Measurements from ENCODE around the gene ARL16.
A peak's percentile ranks its signal among the peaks of the same experiment; 100 is the strongest.

ARL16 gene

GRCh38 chr17:81712468-81713003 is 28.9 kb upstream of the ARL16 start:
- no peak for DNase-seq (ENCODE audit: low read depth, low spot score)

- DNase-seq (ENCODE audit: low read depth, low spot score), result no peak
These were observed 28.3 kb upstream of the ARL16 start, which contains the start of gene SLC25A10 for GRCh38 chr17:81711814-81712467. SLC25A10 (plus strand) TSS chr17:81712284; CDS start chr17:81712427, 143 bp downstream.

GRCh38 chr17:81710514-81711308 is 27.1 kb upstream of the ARL16 start:
- no peak for DNase-seq (ENCODE audit: low read depth, low spot score)

- no peak for DNase-seq (ENCODE audit: low read depth, low spot score)
These were observed 25.2 kb upstream of the ARL16 start for GRCh38 chr17:81708739-81709185.

GRCh38 chr17:81707725-81708646 is 24.4 kb upstream of the ARL16 start:
- DNase-seq (ENCODE audit: low read depth, low spot score), result no peak

- no peak for DNase-seq (ENCODE audit: low read depth, low spot score)
These were observed 23.4 kb upstream of the ARL16 start for GRCh38 chr17:81706757-81707624.

GRCh38 chr17:81706232-81706611 is 22.6 kb upstream of the ARL16 start:
- DNase-seq (ENCODE audit: low read depth, low spot score), result no peak

- no peak for DNase-seq (ENCODE audit: low read depth, low spot score)
These were observed 22.1 kb upstream of the ARL16 start for GRCh38 chr17:81705518-81706231.

- no peak for DNase-seq (ENCODE audit: low read depth, low spot score)
These were observed 20.4 kb upstream of the ARL16 start for GRCh38 chr17:81703747-81704654.

- DNase-seq (ENCODE audit: low read depth, low spot score), result peak; percentile 69
These were observed 19.5 kb upstream of the ARL16 start, which contains the start of gene MRPL12 for GRCh38 chr17:81702934-81703746. MRPL12 (plus strand) TSS chr17:81703367; CDS start chr17:81703502, 135 bp downstream.

- DNase-seq (ENCODE audit: low read depth, low spot score), result no peak
These were observed 17.9 kb upstream of the ARL16 start for GRCh38 chr17:81701288-81702071.

- DNase-seq (ENCODE audit: low read depth, low spot score), result no peak
These were observed 17.0 kb upstream of the ARL16 start for GRCh38 chr17:81700353-81701287.

GRCh38 chr17:81697261-81698044 is 13.9 kb upstream of the ARL16 start:
- DNase-seq (ENCODE audit: low read depth, low spot score), result no peak

GRCh38 chr17:81696218-81696941 is 12.8 kb upstream of the ARL16 start:
- no peak for DNase-seq (ENCODE audit: low read depth, low spot score)

GRCh38 chr17:81695801-81696200 is 12.2 kb upstream of the ARL16 start:
- DNase-seq (ENCODE audit: low read depth, low spot score), result no peak
